Prostate gland (tissue), 2 donors: ENCODE measurements around the gene ESPNL. TPM values are rescaled to one million over a fixed set of nuclear protein-coding genes. Genes with fewer than 3 reads are reported as not detected.

ENCODE experiments used
- DNase-seq: peaks from one replicate; pipeline ENCODE4 v3.0.0-alpha.2; 2019; ENCODE audit warnings: low spot score
- H3K27ac ChIP-seq, 2 donors: fragments of 200-600 bp; sonication (generic); 2 replicates each; pipeline ENCODE4 v1.5.1; 2017 to 2019
- H3K27me3 ChIP-seq: fragments of 200-600 bp; sonication (generic); replicated peaks from 2 replicates; pipeline ENCODE4 v1.5.1; 2019; ENCODE audit not compliant: insufficient read depth
- H3K36me3 ChIP-seq, 2 donors: fragments of 200-600 bp; sonication (generic); 1 replicate in 1 of 2; 2 replicates in 1 of 2; pipeline versions ENCODE4 v1.5.1 to v1.8.1; 2017 to 2019
- H3K4me1 ChIP-seq: fragments of 200-600 bp; sonication (generic); replicated peaks from 2 replicates; pipeline ENCODE4 v1.5.1; 2019
- H3K4me3 ChIP-seq, 2 donors: fragments of 200-600 bp; sonication (generic); 2 replicates each; pipeline ENCODE4 v1.5.1; 2017 to 2019
- H3K9me3 ChIP-seq: fragments of 200-600 bp; sonication (generic); 2 replicates; pipeline ENCODE4 v1.5.1; 2017
- POLR2A ChIP-seq: fragments of 450-650 bp; IDR thresholded peaks from one replicate; pipeline ENCODE4 v1.6.1; 2016; ENCODE audit warnings: antibody characterized with exemption, mild to moderate bottlenecking
- POLR2AphosphoS5 ChIP-seq: sonication (generic); formaldehyde crosslinking; IDR thresholded peaks from one replicate; pipeline ENCODE4 v1.6.1; 2017; ENCODE audit warnings: antibody characterized with exemption
- WGBS: methylation state at CpG from one replicate; pipeline ENCODE4 v1.1.5; 2018; 5-methylcytosine and 5-hydroxymethylcytosine counted together
- intact Hi-C: fragments of 100-400 bp; cut with DNase I; formaldehyde crosslinking; loops from one replicate; pipeline ENCODE4 v1.14.2; 2022
- total RNA-seq, 2 donors: library from RNA; depleted of rRNA; stranded (reverse); fragments of >200 nt; gene quantifications; one replicate each; pipeline ENCODE4 v1.1.0, GENCODE V29; 2016
- TF ChIP-seq, protein P1 (sequence below), 4 experiments: fragments of 200-600 bp in 2 of 4; fragments of 450-650 bp in 2 of 4; sonication (generic) in 2 of 4; IDR thresholded peaks; 1 replicate in 3 of 4; 2 replicates in 1 of 4; pipeline ENCODE4 v1.5.1; 2016 to 2019; ENCODE audit warnings: antibody characterized with exemption in 4 of 4, mild to moderate bottlenecking in 2 of 4, moderate library complexity in 2 of 4

The ESPNL gene
- total RNA-seq, 2 donors from 2014 or later, result 0.68 to 3.9 TPM

GRCh38 chr2:238134393-238134785, 34.2 kb downstream of the ESPNL start:
- H3K36me3 ChIP-seq, result no peaks in the 10 kb centered on the region
- intact Hi-C loops, result no loop called here
- no peak overlapping the region for H3K27ac ChIP-seq
- DNase-seq, result no peak
- no peaks in the 10 kb centered on the region for H3K4me1 ChIP-seq
- no peak overlapping the region for H3K4me3 ChIP-seq
- no peaks in the 10 kb centered on the region for H3K27me3 ChIP-seq
- TF ChIP-seq POLR2A (no peak), POLR2AphosphoS5 (no peak)
- TF ChIP-seq, protein P1, sequence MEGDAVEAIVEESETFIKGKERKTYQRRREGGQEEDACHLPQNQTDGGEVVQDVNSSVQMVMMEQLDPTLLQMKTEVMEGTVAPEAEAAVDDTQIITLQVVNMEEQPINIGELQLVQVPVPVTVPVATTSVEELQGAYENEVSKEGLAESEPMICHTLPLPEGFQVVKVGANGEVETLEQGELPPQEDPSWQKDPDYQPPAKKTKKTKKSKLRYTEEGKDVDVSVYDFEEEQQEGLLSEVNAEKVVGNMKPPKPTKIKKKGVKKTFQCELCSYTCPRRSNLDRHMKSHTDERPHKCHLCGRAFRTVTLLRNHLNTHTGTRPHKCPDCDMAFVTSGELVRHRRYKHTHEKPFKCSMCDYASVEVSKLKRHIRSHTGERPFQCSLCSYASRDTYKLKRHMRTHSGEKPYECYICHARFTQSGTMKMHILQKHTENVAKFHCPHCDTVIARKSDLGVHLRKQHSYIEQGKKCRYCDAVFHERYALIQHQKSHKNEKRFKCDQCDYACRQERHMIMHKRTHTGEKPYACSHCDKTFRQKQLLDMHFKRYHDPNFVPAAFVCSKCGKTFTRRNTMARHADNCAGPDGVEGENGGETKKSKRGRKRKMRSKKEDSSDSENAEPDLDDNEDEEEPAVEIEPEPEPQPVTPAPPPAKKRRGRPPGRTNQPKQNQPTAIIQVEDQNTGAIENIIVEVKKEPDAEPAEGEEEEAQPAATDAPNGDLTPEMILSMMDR (IDR thresholded peaks at IDR 0.05), result no peak
- no peaks in the 10 kb centered on the region for H3K9me3 ChIP-seq
- 88% methylated on average over 11 of the region's 11 CpGs for WGBS

GRCh38 chr2:238135601-238136150, 35.5 kb downstream of the ESPNL start:
- Histone ChIP-seq H3K27ac (no peak overlapping the region), H3K27me3 (no peaks in the 10 kb centered on the region), H3K36me3 (no peaks in the 10 kb centered on the region), H3K4me1 (no peaks in the 10 kb centered on the region), H3K9me3 (no peaks in the 10 kb centered on the region), H3K4me3 (no peak overlapping the region)
- TF ChIP-seq, protein P1 (IDR thresholded peaks at IDR 0.05), result no peak
- TF ChIP-seq POLR2AphosphoS5 (no peak), POLR2A (no peak)
- 92% methylated on average over 15 of the region's 15 CpGs for WGBS
- no peak for DNase-seq
- intact Hi-C loops, result no loop called here

GRCh38 chr2:238136820-238137537, 36.8 kb downstream of the ESPNL start:
- Histone ChIP-seq H3K4me3 (no peak overlapping the region), H3K4me1 (no peaks in the 10 kb centered on the region), H3K36me3 (no peaks in the 10 kb centered on the region), H3K9me3 (no peaks in the 10 kb centered on the region), H3K27me3 (no peaks in the 10 kb centered on the region), H3K27ac (no peak overlapping the region)
- intact Hi-C loops, result no loop called here
- no peak for DNase-seq
- TF ChIP-seq POLR2A, result no peak
- no peak for TF ChIP-seq POLR2AphosphoS5
- TF ChIP-seq, protein P1 (IDR thresholded peaks at IDR 0.05), result no peak
- 72% methylated on average over 14 of the region's 14 CpGs for WGBS

GRCh38 chr2:238137885-238138284, 37.7 kb downstream of the ESPNL start:
- H3K4me1 ChIP-seq, result no peaks in the 10 kb centered on the region
- no peaks in the 10 kb centered on the region for H3K9me3 ChIP-seq
- WGBS, result 91% methylated on average over 13 of the region's 13 CpGs
- no peaks in the 10 kb centered on the region for H3K27me3 ChIP-seq
- no peak for DNase-seq
- no peak for TF ChIP-seq POLR2A
- TF ChIP-seq, protein P1 (IDR thresholded peaks at IDR 0.05), result no peak
- TF ChIP-seq POLR2AphosphoS5, result no peak
- H3K27ac ChIP-seq, result no peak overlapping the region
- intact Hi-C loops, result no loop called here
- no peak overlapping the region for H3K4me3 ChIP-seq
- no peaks in the 10 kb centered on the region for H3K36me3 ChIP-seq
